Fibroblast of lung (primary cell): ENCODE data around the gene ADD3. TPM values are rescaled to one million over a fixed set of nuclear protein-coding genes. Genes with fewer than 3 reads are reported as not detected.
A peak's percentile ranks its signal among the peaks of the same experiment; 100 is the strongest.

Experiments used
- DNase-seq, 2 donors: peaks; one replicate each; pipeline versions ENCODE4 v3.0.0 to v3.0.0-alpha.2; 2010; ENCODE audit warnings: low read depth in 2 of 2
- H2AFZ ChIP-seq: 2 replicates; pipeline ENCODE4 v1.5.1; 2012; ENCODE audit warnings: low read length, control low read depth, inconsistent platforms
- H3K27ac ChIP-seq: 2 replicates; pipeline ENCODE4 v1.5.1; 2011; ENCODE audit warnings: low read length, control low read depth; ENCODE audit not compliant: insufficient read depth
- H3K27me3 ChIP-seq: 2 replicates; pipeline ENCODE4 v1.5.1; 2011; ENCODE audit warnings: mild to moderate bottlenecking, low read length; ENCODE audit not compliant: control insufficient read depth, insufficient read depth
- H3K36me3 ChIP-seq: 2 replicates; pipeline ENCODE4 v1.5.1; 2011; ENCODE audit warnings: low read length; ENCODE audit not compliant: control insufficient read depth, insufficient read depth
- H3K4me1 ChIP-seq: 2 replicates; pipeline ENCODE4 v1.5.1; 2011; ENCODE audit warnings: low read length; ENCODE audit not compliant: control insufficient read depth, insufficient read depth; ENCODE audit errors: extremely low read depth
- H3K4me2 ChIP-seq: 2 replicates; pipeline ENCODE4 v1.5.1; 2011; ENCODE audit warnings: low read length, control low read depth; ENCODE audit not compliant: insufficient read depth; ENCODE audit errors: extremely low read depth
- H3K4me3 ChIP-seq, 4 experiments: fragments of 200-600 bp in 1 of 4; sonication (generic) in 1 of 4; replicated peaks in 1 of 4; 2 replicates each; pipeline ENCODE4 v1.5.1; 2011 to 2016; ENCODE audit warnings: low read length in 4 of 4, low read depth in 3 of 4, mild to moderate bottlenecking in 3 of 4, control low read depth in 2 of 4, inconsistent platforms in 1 of 4, mixed read lengths in 1 of 4; ENCODE audit not compliant: insufficient read depth in 1 of 4; ENCODE audit errors: control extremely low read depth in 1 of 4
- H3K79me2 ChIP-seq: 2 replicates; pipeline ENCODE4 v1.5.1; 2012; ENCODE audit warnings: mild to moderate bottlenecking, low read length, inconsistent platforms; ENCODE audit not compliant: control insufficient read depth, insufficient read depth
- H3K9ac ChIP-seq: 2 replicates; pipeline ENCODE4 v1.5.1; 2011; ENCODE audit warnings: mild to moderate bottlenecking, low read length, control low read depth; ENCODE audit not compliant: insufficient read depth
- H3K9me3 ChIP-seq: 2 replicates; pipeline ENCODE4 v1.5.1; 2012; ENCODE audit warnings: low read depth, low read length; ENCODE audit not compliant: control insufficient read depth, insufficient read depth
- H4K20me1 ChIP-seq: 2 replicates; pipeline ENCODE4 v1.5.1; 2011; ENCODE audit warnings: low read length; ENCODE audit not compliant: control insufficient read depth, insufficient read depth; ENCODE audit errors: extremely low read depth
- CTCF ChIP-seq, 2 donors: IDR thresholded peaks in 1 of 2; conservative IDR thresholded peaks in 1 of 2; 1 replicate in 1 of 2; 2 replicates in 1 of 2; pipeline ENCODE4 v1.5.1; 2011 to 2012; ENCODE audit warnings: low read length in 2 of 2, control low read depth in 1 of 2, inconsistent platforms in 1 of 2, low read depth in 1 of 2, mild to moderate bottlenecking in 1 of 2
- EZH2 ChIP-seq: IDR thresholded peaks from 2 replicates; pipeline ENCODE4 v1.5.1; 2012; ENCODE audit warnings: low read length, control low read depth, mild to moderate bottlenecking; ENCODE audit errors: missing control alignments
- polyA plus RNA-seq, 2 donors: library from polyadenylated mRNA; depleted of rRNA in 1 of 2; stranded (reverse) in 1 of 2; unstranded in 1 of 2; fragments of >200 nt; gene quantifications; 2 replicates each; pipeline ENCODE4 v1.2.1, GENCODE V29; 2011 to 2012; ENCODE audit warnings: missing spikeins in 1 of 2
- total RNA-seq: library from RNA; depleted of rRNA; stranded (reverse); fragments of >200 nt; gene quantifications from 2 replicates; pipeline ENCODE4 v1.2.1, GENCODE V29; 2014

The ADD3 gene
- total and polyA plus RNA-seq, 2 donors (not counting 1 experiment from before 2014, with no cell fraction given) = 93.0 to 416 TPM

- Histone ChIP-seq H2AFZ (no peak overlapping the region), H3K79me2 (peaks cover 18% of the 10 kb centered on the region), H3K4me1 (peaks cover 7% of the 10 kb centered on the region), H3K9ac (no peak overlapping the region), H3K36me3 (no peaks in the 10 kb centered on the region), H3K27ac (no peak overlapping the region), H3K4me2 (no peak overlapping the region), H3K4me3 (no peak overlapping the region), H3K27me3 (no peaks in the 10 kb centered on the region), H4K20me1 (no peaks in the 10 kb centered on the region), H3K9me3 (no peaks in the 10 kb centered on the region)
- DNase-seq = no peak
- no peak for TF ChIP-seq CTCF (conservative IDR thresholded peaks at IDR 0.05 in 1 of 2, IDR thresholded peaks at IDR 0.05 in 1 of 2; ENCODE audit: low read depth in 1 of 2, low read length in 2 of 2)
- no peak for TF ChIP-seq EZH2
Measured at GRCh38 chr10:110052916-110053315, 45.1 kb downstream of the ADD3 start.

GRCh38 chr10:110056822-110057221, 49.0 kb downstream of the ADD3 start:
- Histone ChIP-seq H3K4me3 (no peak overlapping the region), H2AFZ (no peak overlapping the region), H3K9me3 (no peaks in the 10 kb centered on the region), H3K4me2 (peak overlapping the region; percentile 9), H3K27ac (peak overlapping the region; percentile 19), H3K27me3 (no peaks in the 10 kb centered on the region), H3K79me2 (peaks cover 28% of the 10 kb centered on the region), H3K9ac (no peak overlapping the region), H3K4me1 (peaks cover 7% of the 10 kb centered on the region), H4K20me1 (no peaks in the 10 kb centered on the region), H3K36me3 (no peaks in the 10 kb centered on the region)
- peak; percentile 40 to 83 for DNase-seq
- no peak for TF ChIP-seq CTCF (conservative IDR thresholded peaks at IDR 0.05 in 1 of 2, IDR thresholded peaks at IDR 0.05 in 1 of 2; ENCODE audit: low read depth in 1 of 2, low read length in 2 of 2)

GRCh38 chr10:110057456-110057855, 49.7 kb downstream of the ADD3 start:
- Histone ChIP-seq H3K27ac (peak overlapping the region; percentile 11), H3K4me1 (peaks cover 4% of the 10 kb centered on the region), H3K36me3 (no peaks in the 10 kb centered on the region), H4K20me1 (no peaks in the 10 kb centered on the region), H3K4me3 (no peak overlapping the region), H2AFZ (no peak overlapping the region), H3K9ac (no peak overlapping the region), H3K79me2 (peaks cover 28% of the 10 kb centered on the region), H3K4me2 (peak overlapping the region; percentile 32), H3K27me3 (no peaks in the 10 kb centered on the region), H3K9me3 (no peaks in the 10 kb centered on the region)
- no peak for TF ChIP-seq CTCF (conservative IDR thresholded peaks at IDR 0.05 in 1 of 2, IDR thresholded peaks at IDR 0.05 in 1 of 2; ENCODE audit: low read depth in 1 of 2, low read length in 2 of 2)
- no peak for TF ChIP-seq EZH2
- peak in 1 of 2 donors; percentile 8 for DNase-seq
